Stimulated activated CD8-positive, alpha-beta memory T cell treated with anti-CD3 and anti-CD28 coated beads, Interleukin-15, amount 100 ng/mL, for 48 hours (primary cell): ENCODE measurements around the gene TRIM17.

Experiments
- DNase-seq, 2 donors: peaks; one replicate each; pipeline ENCODE4 v3.0.0-alpha.2; 2020; ENCODE audit warnings: low read depth in 2 of 2

The TRIM17 gene

DNA sequence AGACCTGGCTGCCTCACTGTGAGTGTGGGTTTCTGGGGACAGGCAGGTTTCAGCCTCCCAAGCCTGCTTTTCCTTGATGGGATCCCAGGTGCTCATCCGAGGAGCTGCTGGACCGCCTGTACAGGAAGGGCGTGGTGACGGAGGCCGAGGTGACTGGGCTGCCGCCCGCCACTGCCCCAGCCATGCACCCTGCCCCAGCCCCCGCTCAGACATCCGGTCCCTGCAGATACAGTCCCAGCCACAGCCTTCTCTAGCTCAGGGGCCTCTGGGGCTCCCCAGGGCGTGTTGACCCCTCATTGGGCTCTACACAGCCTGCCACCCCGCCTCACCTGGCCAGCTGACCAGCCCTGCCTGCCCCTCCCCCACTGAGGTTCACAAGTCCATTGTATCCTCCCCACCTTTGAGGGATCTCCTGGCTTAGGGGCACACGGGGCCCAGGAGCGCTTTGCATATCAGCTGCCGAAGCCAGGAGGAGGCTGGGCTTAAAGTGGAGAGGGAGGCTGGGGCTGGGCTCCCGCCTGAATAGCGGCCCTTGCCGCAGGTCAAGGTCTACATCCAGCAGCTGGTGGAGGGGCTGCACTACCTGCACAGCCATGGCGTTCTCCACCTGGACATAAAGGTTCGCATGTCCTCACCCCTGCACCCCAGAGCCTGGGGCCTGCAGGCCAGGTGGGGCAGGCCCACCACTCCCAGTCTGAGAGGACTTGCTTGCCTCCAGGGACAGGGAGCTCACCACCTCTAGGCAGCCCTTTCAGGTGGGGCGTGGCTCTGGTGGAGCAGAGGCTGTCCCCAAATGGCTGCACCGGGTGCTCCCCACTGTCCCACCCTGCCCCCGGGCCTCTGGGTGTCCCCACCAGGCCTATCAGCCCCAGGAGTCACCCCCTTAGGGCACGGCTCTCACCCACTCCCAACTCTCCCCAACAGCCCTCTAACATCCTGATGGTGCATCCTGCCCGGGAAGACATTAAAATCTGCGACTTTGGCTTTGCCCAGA is 48.6 kb downstream of the TRIM17 start:
- DNase-seq: no peak

DNA sequence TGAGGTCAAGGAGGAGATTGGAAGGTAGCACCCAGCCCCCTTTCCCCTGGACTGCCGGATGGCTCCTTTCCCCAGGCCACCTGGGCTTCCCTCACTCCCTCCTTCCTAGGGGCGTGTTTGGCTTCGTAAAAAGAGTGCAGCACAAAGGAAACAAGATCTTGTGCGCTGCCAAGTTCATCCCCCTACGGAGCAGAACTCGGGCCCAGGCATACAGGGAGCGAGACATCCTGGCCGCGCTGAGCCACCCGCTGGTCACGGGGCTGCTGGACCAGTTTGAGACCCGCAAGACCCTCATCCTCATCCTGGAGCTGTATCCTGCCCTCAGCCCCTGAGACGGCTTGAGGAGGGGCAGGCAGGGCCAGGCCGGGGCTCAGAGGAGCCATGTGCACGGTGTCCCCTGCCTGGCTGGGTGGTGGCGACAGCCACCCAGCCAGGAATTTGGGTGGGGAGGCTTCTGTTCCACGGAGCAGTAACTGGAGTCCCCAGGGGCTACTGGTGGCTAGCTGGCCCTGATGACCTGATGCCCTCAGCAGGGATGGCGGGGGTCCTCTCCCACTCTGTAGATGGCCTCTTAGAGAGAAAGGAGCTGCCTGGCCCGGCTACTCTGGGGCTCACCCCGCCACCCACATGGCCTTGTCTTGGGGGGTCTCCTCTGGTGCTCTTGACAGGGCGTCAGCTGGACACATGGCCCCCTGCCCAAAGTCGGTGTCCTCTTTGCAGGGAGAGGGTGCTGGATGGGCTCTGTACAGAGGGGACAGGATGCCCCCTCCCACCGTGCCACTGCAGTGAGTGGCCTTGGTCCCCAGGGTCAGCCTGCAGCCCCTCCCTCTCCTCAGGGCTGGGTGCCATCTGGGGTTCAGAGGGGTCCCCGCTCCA is 49.6 kb downstream of the TRIM17 start:
- DNase-seq: no peak

DNA sequence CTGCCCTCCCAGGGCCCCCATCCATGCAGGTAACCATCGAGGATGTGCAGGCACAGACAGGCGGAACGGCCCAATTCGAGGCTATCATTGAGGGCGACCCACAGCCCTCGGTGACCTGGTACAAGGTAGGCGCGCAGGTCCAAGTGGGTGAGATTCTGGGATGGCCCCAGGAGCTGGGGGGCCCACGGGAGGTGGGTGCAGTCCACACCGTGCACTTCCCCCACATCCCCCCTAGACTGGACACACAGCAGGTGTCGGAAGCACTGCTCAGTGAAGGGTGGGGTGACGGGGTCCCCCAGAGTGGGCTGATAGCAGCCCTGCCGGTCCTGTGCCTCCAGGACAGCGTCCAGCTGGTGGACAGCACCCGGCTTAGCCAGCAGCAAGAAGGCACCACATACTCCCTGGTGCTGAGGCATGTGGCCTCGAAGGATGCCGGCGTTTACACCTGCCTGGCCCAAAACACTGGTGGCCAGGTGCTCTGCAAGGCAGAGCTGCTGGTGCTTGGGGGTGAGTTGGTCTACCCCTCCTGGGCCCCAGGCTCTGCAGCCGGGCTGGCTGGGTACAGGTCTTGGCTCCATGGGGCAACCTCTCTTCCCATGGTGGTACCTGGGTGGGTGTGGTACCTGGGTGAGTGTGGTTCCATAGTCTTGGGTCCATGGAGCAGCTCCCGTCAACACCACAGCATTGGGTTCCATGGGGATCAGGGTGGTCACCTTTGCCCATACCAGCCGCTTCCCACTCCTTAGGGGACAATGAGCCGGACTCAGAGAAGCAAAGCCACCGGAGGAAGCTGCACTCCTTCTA is 50.4 kb downstream of the TRIM17 start:
- no peak for DNase-seq

DNA sequence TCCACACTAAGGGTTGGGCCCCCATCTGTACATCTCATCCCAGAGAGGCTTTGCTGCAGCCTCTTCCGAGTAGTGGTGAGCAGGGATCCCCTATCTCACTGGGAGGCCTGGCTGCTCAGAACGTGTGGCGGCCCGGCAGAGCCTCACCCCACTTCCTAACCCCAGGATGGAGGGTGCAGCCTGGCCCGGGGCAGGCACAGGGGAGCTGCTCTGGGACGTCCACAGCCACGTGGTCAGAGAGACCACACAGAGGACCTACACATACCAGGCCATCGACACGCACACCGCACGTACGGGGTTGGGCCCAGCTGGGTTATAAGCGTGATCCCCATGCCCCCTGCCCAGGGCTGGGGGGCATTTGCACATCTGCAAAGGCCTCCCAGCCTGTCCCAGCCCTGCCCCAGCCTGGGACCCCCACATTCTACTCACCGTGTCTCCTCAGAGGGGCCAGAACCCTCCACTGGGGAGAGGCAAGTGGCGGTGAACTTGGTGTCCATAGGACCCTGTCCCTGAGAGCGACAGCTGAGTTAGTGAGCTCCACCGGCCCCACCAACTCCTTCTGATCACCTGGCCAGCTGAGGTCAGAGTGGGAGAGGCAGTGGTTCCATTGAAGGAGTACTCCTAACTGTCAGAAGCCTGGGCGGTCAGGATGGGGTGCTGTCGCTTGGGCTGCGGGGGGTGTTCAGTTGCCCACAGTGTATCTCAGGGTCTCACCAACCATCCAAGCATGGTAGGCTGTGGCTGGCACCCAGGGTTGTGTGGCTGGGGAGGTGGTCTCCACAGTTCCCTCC is 51.2 kb downstream of the TRIM17 start:
- DNase-seq: no peak

DNA sequence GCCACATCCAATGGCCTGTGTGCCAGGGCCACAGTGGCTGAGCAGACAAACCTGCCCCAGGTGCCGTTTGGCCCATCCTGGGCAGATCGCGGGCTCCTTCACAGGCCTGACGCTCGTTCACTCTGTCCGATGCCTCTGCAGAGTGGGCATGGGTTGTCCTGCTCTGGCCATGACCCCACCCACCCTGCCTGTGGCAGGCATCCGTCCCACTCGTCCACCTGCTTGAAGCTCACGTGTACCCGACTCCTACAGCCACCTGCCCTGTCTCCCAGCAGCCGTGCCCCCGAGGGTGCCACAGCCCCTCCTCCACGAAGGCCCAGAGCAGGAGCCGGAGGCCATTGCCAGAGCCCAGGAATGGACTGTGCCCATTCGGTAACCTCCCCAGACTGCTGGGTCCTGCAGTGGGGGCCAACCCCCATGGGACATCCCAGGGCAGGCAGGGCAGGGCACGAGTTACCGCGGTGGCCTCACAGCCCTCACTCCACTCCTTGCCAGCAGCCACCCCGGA is 51.9 kb downstream of the TRIM17 start:
- DNase-seq: no peak

DNA sequence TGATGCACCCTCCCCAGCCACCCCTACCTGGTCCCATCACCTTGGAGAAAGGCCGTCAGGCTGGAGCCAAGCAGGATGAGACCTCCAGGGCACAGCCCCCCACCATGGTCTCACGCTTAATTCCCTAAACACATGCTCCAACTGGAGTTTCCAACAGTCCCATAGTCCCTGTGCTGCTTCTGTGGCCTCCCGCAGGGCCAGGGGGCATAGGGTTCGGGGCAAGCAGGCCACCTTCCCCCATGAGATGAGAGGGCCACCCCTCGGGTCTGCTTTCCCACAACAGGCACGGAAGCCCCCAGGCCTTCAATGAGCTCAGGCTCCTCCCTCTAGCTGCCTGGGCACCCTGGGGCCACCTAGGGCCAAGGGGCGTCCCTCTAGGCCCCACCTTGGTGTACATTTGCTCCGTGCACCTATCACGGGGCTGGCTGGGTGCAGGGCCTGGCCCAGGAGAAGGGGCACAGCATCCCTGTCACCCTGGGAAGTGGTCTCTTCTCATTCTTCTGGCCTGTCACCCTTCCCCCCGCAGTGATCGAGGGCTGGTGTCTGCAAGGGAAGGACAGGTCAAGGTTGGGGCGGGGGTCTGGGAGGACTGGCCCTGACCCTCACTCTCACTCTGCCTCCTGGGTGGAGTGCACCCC is 52.5 kb downstream of the TRIM17 start:
- no peak for DNase-seq

DNA sequence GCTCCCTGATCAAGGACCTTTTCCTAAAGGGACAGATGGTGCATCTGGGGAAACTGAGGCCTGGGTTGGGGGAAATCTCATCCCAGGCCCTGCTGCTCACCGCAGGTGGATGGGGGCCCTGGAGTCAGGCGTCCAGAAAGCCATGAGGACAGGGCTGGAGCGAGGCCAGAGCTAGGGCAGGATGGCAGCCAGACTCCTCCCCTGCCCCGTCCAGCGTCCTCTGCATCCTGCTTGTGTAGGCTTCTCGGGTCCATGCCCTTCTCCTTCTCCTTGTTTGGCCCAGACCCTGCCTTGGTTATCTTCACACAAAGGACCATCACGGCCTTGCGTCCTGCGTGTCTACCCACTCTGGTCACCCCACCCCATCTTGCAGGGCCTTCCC is 53.0 kb downstream of the TRIM17 start:
- no peak for DNase-seq

DNA sequence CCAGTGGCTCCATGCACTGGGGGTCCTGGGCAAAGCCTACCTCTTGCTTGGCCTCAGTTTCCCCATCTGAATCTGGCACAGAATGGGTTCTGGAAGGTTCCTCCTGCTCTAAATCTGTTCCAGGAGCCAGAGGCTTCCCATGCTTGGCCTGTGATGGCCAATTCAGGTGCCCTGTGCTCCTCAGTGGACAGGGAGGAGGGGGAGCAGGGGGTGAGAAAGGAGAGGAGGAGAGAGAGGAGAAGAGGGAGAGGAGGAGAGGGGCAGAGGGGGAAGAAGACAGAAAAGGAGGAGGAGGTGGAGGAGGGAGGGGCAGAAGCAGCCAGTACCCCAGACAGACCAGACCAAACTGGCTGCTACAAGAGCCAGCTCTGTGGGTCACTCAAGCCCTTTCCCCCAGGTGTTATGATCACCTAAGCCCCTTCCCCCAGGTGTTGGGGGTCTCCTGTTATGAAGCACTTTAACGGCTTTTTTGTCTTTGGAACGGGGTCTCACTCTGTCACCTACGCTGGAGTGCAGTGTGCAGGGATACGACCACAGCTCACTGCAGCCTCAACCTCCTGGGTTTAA is 53.7 kb downstream of the TRIM17 start:
- no peak for DNase-seq

DNA sequence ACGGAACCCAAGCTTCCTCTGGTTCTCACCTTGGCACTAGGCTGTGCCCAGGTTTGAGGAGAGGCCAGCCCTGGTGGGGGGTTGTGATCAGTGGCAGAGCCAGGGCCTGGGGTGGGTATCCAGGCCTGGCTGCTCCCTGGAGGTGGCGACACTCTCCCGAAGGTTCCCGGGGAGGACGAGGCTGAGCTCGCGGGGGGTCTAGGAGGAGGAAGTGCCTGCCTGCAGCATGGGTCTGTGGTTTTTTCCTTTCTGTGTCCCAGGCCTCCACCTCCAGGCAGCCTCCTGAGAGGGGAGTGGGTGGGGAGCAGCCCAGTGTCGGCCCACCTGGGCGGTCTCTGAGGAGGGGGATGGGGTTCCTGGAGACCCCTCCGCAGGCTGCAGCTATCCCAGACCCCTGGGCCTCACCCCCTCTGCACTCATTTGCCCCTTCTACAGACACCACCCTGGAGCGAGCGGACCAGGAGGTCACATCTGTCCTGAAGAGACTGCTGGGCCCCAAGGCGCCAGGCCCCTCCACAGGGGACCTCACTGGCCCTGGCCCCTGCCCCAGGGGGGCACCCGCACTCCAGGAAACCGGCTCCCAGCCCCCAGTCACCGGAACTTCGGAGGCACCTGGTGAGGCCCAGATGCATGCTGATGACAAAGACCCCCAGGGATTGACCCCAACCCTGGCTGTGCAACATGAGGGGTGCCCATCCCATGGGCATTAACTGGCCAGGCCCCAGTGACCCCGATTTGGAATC is 54.3 kb downstream of the TRIM17 start:
- no peak for DNase-seq

DNA sequence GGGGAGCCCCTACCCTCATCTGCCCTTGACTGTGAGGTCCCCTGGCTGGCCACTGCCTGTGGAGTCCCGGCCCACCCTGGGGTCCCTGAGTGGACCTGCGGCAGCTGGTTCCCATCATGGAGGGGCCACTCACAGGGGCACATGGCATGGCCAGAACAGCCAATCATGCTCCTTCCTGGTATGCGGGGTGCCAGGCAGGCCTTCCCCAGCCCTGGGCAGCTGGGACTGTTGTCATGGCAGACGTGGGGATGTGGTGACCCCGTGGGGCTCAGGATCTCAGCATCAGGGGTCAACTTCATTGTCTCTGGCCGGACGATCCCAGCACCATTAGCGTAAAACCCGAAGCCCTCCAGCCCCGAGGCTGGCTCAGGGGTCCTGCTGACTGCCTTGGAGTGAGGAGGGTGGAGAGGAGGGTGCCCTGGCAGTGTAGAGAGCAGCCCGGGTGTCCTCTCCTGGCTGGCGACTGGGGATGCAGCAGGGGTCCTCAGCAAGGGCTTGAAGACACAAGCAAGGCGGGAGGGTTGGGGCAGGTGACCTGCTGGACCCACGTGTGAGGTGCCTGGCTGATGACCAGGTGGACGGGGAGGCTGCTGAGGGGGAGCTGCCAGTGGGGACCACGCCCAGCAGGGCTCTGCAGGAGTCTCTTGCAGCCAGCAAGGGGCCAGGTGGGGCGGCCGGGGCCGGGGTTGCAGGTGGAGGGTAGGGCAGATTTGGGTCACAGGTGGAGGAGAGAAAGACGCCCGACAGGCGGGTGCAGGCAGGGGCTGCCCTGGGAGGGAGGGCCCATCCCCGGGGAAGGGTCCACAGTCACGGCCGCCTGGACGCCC is 55.1 kb downstream of the TRIM17 start:
- DNase-seq: no peak

DNA sequence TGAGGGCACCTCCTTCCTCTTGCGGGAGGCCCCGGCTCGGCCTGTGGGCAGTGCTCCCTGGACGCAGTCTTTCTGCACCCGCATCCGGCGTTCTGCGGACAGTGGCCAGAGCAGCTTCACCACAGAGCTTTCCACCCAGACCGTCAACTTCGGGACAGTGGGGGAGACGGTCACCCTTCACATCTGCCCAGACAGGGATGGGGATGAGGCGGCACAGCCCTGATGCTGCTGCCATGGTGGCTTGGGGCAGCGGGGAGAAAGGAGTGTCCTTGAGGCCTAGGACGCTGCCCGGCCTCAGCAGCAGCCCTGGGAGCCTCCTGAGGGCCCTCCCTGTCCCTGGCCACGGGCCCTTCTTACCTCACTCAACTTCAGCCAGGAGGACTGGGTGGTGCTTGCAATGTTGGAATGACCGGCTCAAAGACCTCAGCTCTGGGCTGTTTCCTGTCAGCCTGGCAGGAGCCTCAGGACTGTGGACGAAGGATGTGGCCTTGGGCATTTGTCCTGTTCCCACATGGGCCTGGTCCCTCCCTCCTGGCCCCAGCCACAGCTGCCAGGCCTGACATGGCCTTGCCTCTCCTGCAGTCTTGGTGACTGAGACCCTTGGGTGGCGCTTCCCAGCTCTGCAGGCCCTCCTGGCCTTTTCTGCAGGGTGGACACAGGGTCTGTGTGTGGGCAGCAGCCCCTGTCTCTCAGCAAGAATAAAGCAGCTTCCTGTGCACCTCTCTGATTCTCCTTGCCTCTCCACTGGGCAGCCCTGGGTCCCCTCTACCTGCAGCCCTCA is 55.9 kb downstream of the TRIM17 start:
- DNase-seq: no peak

DNA sequence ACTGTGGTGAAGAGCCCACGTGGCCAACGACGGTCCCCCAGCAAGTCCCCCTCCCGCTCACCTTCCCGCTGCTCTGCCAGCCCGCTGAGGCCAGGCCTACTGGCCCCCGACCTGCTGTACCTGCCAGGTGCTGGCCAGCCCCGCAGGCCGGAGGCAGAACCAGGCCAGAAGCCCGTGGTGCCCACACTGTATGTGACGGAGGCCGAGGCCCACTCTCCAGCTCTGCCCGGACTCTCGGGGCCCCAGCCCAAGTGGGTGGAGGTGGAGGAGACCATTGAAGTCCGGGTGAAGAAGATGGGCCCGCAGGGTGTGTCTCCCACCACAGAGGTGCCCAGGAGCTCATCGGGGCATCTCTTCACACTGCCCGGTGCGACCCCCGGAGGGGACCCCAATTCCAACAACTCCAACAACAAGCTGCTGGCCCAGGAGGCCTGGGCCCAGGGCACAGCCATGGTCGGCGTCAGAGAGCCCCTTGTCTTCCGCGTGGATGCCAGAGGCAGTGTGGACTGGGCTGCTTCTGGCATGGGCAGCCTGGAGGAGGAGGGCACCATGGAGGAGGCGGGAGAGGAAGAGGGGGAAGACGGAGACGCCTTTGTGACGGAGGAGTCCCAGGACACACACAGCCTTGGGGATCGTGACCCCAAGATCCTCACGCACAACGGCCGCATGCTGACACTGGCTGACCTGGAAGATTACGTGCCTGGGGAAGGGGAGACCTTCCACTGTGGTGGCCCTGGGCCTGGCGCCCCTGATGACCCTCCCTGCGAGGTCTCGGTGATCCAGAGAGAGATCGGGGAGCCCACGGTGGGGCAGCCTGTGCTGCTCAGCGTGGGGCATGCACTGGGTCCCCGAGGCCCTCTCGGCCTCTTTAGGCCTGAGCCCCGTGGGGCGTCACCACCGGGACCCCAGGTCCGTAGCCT is 56.8 kb downstream of the TRIM17 start:
- no peak for DNase-seq

DNA sequence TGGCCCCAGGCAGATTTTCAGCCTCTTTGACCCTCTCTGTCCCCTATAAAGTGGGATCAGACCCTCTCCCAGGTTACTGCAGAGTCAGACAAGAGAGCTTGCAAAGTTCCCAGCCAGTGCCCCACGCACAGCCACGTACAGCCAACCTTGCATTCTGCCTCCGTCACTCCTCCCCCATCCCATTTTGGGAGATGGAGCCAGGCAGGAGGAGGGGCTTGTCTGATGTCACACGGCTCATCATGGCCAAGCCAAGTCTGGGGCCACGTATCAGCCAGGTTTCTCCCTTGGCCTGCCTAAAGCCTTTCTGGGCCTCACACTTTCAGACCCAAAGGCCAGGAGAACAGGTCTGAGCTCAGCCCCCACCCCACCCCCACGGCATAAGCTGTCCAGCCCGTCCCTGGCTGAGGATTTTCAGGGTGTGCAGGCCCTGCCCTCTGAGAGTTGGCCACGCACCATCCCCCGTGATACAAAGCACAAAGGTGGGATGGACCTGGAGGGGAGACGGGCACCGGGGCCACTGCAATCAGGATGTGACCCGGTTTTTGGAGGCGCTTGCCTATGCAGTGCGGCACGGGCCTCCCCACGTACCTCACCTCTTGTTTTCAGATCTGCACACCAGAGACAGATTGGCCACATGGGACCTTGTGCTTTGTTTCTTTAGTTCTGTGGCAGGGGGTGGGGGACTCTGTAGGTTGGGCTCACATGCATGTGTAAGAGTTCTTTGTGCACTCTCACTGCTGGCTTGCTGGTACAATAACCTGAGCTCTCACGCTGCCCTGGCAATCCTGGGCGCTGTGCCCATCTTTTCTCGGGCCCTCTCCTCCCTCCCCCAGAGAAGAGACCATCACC is 57.7 kb downstream of the TRIM17 start:
- no peak for DNase-seq

DNA sequence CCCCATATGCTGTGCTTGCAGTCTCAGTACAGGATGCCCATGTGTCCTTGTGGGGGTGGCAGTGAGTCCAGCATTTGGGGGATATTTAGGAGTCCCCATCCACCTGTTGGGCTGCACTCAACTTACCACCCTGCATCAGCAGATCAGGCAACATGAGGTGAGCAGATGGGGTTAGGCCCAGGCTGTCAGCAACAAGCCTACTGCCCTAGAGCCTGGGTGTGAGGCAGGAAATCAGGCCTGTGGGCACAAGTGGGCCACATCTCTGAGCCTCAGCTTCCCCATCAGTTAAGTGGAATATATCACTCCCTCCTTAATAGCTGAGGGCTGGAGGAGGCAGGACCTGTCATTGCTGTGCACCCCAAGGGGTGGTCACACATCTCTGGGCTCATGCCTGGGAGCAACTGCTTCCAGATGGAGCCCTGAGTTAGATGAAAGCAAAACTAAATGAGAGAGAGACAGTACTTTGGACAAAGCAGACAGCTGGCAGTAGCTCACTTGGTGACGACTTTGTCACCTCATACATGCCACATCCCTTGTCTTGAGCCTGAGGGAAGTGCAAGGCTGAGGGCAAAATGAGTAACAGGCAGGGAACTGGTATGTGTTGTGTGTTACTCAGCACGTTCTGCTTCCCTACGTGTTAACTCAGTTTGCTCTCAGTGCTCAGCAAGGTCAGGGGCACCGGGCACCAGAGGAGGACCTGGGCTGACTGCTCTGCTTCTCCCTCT is 58.5 kb downstream of the TRIM17 start:
- no peak for DNase-seq
